A673 (cell line): Measurements from ENCODE around the gene KCNJ5. TPM values are rescaled to one million over a fixed set of nuclear protein-coding genes. Genes with fewer than 3 reads are reported as not detected.
A peak's percentile ranks its signal among the peaks of the same experiment; 100 is the strongest.

ENCODE experiments used
- BruUV-seq: library from RNA; stranded (reverse); fragments of 400-500 nt; replicated peaks from 2 replicates; lab custom pipeline; 2021; lab: Mats Ljungman, UMichigan
- CTCF ChIA-PET: fragments of 300-600 bp; sonication (Branson Sonifier 250); formaldehyde crosslinking; loops from one replicate; lab custom pipeline; 2022; ENCODE audit warnings: antibody characterized with exemption; lab: Charles Lee
- POLR2A ChIA-PET: fragments of 300-600 bp; sonication (Branson Sonifier 250); formaldehyde crosslinking; loops from one replicate; lab custom pipeline; 2022; ENCODE audit warnings: antibody characterized with exemption; ENCODE audit not compliant: low non-redundant PET; lab: Charles Lee
- DNase-seq: peaks from one replicate; pipeline ENCODE4 v3.0.0-alpha.2; 2015; ENCODE audit warnings: low spot score
- H3K27ac ChIP-seq: fragments of 200-600 bp; sonication (generic); 2 replicates; pipeline ENCODE4 v1.5.1; 2016; ENCODE audit warnings: mixed run types, low read depth, mild to moderate bottlenecking, mixed read lengths, antibody characterized with exemption, low read length; ENCODE audit not compliant: poor library complexity, severe bottlenecking
- H3K27me3 ChIP-seq: fragments of 200-600 bp; sonication (generic); replicated peaks from 2 replicates; pipeline ENCODE4 v1.6.1; 2017; ENCODE audit warnings: mixed run types, low read depth, mild to moderate bottlenecking, mixed read lengths, antibody characterized with exemption, low read length; ENCODE audit not compliant: insufficient read depth, poor library complexity
- H3K36me3 ChIP-seq: fragments of 200-600 bp; sonication (generic); 2 replicates; pipeline ENCODE4 v1.6.1; 2016; ENCODE audit warnings: mixed run types, mild to moderate bottlenecking, mixed read lengths, antibody characterized with exemption, low read length; ENCODE audit not compliant: insufficient read depth, poor library complexity, severe bottlenecking
- H3K4me1 ChIP-seq: fragments of 200-600 bp; sonication (generic); 2 replicates; pipeline ENCODE4 v1.6.1; 2017; ENCODE audit warnings: mixed run types, mild to moderate bottlenecking, mixed read lengths, antibody characterized with exemption, low read length; ENCODE audit not compliant: insufficient read depth, poor library complexity, severe bottlenecking
- H3K4me3 ChIP-seq: fragments of 200-600 bp; sonication (generic); 2 replicates; pipeline ENCODE4 v1.5.1; 2016; ENCODE audit warnings: low read depth, mixed run types, mild to moderate bottlenecking, mixed read lengths, low read length; ENCODE audit not compliant: poor library complexity, severe bottlenecking
- H3K9me3 ChIP-seq: fragments of 200-600 bp; sonication (generic); 2 replicates; pipeline ENCODE4 v1.6.1; 2016; ENCODE audit warnings: mixed run types, low read depth, mild to moderate bottlenecking, mixed read lengths, antibody characterized with exemption, low read length; ENCODE audit not compliant: poor library complexity, severe bottlenecking
- CTCF ChIP-seq: fragments of 300-800, 200-600 bp; sonication (generic); conservative IDR thresholded peaks from 2 replicates; pipeline ENCODE4 v1.5.1; 2017; ENCODE audit warnings: low read depth, mild to moderate bottlenecking, antibody characterized with exemption, low read length, moderate library complexity, mixed read lengths
- EZH2 ChIP-seq: fragments of 200-600 bp; sonication (generic); IDR thresholded peaks from 2 replicates; pipeline ENCODE4 v1.6.1; 2017; ENCODE audit warnings: borderline replicate concordance, low read depth, mild to moderate bottlenecking, mixed read lengths, antibody characterized with exemption, low read length; ENCODE audit not compliant: poor library complexity, severe bottlenecking
- intact Hi-C: fragments of 100-400 bp; cut with micrococcal nuclease; formaldehyde crosslinking; loops from one replicate; pipeline ENCODE4 v1.10.0; 2022; ENCODE audit not compliant: unreplicated experiment
- total RNA-seq: library from RNA; stranded (reverse); gene quantifications from 2 replicates; pipeline ENCODE4 v1.2.3, GENCODE V29; 2021

The KCNJ5 gene
- total RNA-seq, 1 experiment from 2014 or later: not detected

- intact Hi-C loops: loop anchor here (1.0 to 10.0 kb wide), 4 partner anchors 71 to 799 kb away; no protein-coding TSS in a partner anchor
- Histone ChIP-seq H3K4me3 (no peak overlapping the region), H3K27ac (no peak overlapping the region), H3K9me3 (no peaks in the 10 kb centered on the region), H3K4me1 (no peaks in the 10 kb centered on the region), H3K27me3 (no peaks in the 10 kb centered on the region), H3K36me3 (no peaks in the 10 kb centered on the region)
- TF ChIP-seq CTCF: no peak
- TF ChIP-seq EZH2: no peak
- BruUV-seq: no TSS peak
- ChIA-PET POLR2A (no interaction called here), CTCF (interaction anchor here (0.8 to 2.1 kb wide), 2 partner anchors 63 to 70 kb away, joined by 4 to 69 read pairs; no protein-coding TSS in a partner anchor)
- DNase-seq: no peak
These were observed 64.5 kb downstream of the KCNJ5 start for GRCh38 chr11:128955636-128956035.

DNA sequence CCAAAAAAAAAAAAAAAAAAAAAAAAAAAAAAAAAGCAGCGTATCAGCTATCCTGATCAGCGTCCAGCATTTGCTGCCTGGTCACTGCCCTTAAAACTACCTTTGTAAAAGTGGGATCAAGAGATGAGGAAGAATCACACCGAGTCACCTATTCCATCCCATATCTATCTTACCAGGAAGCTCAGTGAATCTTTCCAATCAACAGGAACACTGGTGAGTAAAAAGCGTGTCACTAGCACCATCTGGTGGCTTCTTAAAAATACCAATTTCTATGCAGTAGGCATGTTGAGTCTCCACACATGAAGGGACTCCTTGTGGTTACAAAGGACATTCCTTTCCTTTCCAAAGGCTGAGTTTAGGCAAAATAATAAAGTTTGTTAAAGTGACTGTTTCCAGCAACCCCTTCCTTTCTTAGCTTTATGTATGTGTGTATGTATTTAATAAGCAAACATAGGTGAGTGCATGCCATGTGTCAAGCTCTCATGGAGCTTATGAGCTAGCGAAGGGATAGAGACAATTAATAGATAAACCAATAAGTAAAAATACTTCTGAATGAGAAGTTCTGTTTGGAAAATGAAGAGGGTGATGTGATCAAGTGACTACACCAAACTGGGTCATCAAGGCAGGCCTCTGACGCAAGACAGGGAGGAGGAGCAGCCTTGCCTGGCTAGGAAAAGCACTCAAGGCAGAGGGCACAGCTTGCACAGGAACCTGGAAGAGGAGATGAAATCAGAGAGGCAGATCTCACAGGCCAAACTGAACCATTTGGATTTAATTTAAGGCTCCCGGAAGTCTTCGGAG is 65.4 kb downstream of the KCNJ5 start:
- no peaks in the 10 kb centered on the region for H3K36me3 ChIP-seq
- POLR2A ChIA-PET: no interaction called here
- peak; percentile 84 for DNase-seq

GRCh38 chr11:128957202-128957482 is 66.0 kb downstream of the KCNJ5 start:
- intact Hi-C loops: loop anchor here (10.0 kb wide), 3 partner anchors 378 to 798 kb away; no protein-coding TSS in a partner anchor
- BruUV-seq: no TSS peak
- POLR2A ChIA-PET: no interaction called here
- Histone ChIP-seq H3K27me3 (no peaks in the 10 kb centered on the region), H3K9me3 (no peaks in the 10 kb centered on the region), H3K4me1 (no peaks in the 10 kb centered on the region), H3K4me3 (no peak overlapping the region), H3K27ac (no peak overlapping the region), H3K36me3 (no peaks in the 10 kb centered on the region)
- no peak for DNase-seq
- TF ChIP-seq EZH2: no peak
- no peak for TF ChIP-seq CTCF
- CTCF ChIA-PET: interaction anchor here (1.3 to 2.1 kb wide), 4 partner anchors 13 to 76 kb away, joined by 5 to 69 read pairs (median 12); no protein-coding TSS in a partner anchor

More for the DNA sequence above, 65.4 kb downstream of the KCNJ5 start:
- Histone ChIP-seq H3K27me3 (no peaks in the 10 kb centered on the region), H3K4me1 (no peaks in the 10 kb centered on the region), H3K27ac (no peak overlapping the region), H3K9me3 (no peaks in the 10 kb centered on the region), H3K4me3 (no peak overlapping the region)
- TF ChIP-seq CTCF: peak; percentile 85
- no peak for TF ChIP-seq EZH2
- intact Hi-C loops: loop anchor here (1.0 to 10.0 kb wide), 4 partner anchors 72 to 798 kb away; no protein-coding TSS in a partner anchor
- no TSS peak for BruUV-seq
- CTCF ChIA-PET: interaction anchor here (0.6 to 2.1 kb wide), 13 partner anchors 14 to 76 kb away, joined by 3 to 69 read pairs (median 4); partner anchors contain the start of genes KCNJ5 and TP53AIP1
